HG02884 (cell line): ENCODE measurements around the gene POF1B.
A peak's percentile ranks its signal among the peaks of the same experiment; 100 is the strongest.
"Not testable (repeated sequence)": the region's sequence is repeated elsewhere in the genome, so short reads cannot be mapped to it uniquely, and the experiment has no call there.

Source experiments
- ATAC-seq: cut with Tn5 transposase; IDR thresholded peaks from one replicate; pipeline ENCODE4 v1.9.1; 2021; ENCODE audit warnings: mild to moderate bottlenecking, moderate library complexity; ENCODE audit not compliant: unreplicated experiment

POF1B gene, protein sequence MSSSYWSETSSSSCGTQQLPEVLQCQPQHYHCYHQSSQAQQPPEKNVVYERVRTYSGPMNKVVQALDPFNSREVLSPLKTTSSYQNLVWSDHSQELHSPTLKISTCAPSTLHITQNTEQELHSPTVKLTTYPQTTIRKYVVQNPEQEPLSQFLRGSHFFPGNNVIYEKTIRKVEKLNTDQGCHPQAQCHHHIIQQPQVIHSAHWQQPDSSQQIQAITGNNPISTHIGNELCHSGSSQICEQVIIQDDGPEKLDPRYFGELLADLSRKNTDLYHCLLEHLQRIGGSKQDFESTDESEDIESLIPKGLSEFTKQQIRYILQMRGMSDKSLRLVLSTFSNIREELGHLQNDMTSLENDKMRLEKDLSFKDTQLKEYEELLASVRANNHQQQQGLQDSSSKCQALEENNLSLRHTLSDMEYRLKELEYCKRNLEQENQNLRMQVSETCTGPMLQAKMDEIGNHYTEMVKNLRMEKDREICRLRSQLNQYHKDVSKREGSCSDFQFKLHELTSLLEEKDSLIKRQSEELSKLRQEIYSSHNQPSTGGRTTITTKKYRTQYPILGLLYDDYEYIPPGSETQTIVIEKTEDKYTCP

DNA sequence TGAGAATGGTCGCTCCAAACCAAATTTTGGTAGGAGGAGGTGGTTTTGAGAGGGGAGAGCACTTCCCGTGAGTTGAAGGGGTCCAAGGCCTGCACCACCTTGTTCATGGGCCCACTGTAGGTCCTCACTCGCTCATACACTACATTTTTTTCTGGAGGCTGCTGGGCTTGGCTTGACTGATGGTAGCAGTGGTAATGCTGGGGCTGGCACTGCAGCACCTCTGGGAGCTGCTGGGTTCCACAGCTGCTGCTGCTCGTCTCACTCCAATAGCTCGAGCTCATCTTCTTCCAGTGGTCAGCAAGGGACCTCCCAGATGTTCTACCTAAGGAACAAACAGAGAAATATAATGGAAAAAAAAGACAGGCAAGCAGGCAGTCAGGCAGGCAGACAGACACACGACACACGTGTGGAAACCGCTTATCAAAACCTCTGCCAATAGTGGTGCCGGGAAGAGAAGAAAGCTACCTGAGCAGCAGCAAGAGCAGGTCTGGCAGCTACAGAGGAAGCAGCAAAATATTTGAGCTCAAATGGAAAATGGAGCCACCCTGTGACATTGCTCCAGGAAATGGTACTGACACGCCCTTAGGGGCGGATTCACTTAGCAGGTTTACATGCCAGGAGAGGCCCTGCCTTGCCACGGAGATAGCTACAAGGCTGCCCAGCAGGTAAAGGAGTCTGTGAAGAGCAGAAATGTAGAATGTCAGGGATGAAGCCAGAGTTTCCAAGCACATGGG lies at the start of gene POF1B:
Gene POF1B, minus strand, starts transcription at position 492 of the 734 bp plus-strand sequence. Its CDS starts 211 bp downstream, at position 281.
- no peak for ATAC-seq

DNA sequence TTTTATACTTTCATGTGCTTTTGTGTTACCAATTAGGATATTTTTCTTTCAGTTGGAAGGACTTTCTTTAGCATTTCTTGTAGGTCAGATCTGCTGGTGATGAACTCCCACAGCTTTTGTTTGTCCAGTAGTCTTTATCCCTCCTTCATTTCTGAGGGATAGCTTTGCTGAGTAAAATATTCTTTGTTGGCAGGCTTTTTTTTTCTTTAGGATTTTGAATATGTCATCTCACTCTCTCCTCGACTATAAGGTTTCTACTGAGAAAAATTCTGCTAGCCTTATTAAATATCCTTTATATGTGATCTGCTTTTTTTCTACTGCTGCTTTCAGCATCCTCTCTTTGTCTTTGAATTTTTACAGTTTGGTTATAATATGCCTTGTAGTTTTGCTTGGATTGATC lies 49.6 kb upstream of the POF1B start:
- no peak for ATAC-seq

DNA sequence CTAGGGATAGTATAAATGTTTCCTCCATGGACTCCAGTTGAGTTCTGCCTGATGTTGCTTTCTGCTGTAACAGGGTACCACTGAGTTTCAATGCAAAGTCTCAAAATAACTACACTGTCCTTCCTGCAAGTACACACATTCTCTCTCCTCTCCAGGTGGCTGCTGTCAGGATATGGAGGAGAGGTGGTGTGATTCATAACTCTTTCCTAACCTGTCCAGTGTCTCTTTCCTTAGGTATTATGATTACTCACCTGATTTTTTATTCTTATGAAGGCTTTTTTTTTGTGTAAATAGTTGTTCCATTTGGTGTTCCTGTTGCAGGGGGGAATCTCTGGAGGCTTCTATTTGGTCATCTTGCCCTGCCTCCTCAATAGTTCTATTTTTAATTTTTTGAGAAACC lies 39.8 kb upstream of the POF1B start:
- no peak for ATAC-seq

DNA sequence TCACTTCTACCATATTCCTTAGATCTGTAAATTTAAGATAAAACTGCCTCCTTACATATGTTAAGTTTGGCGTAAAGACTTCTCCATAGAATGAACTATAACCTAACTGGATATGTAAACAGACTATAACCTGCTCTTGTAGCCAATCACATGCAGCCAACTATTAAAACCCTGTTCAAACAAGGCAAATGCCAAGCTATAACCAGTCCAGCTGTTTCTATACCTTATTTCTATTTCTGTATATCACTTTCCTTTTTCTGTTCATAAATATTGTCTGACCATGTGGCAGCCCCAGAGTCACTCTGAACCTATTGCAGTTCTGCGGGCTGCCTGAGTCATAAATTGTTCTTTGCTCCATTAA lies 12.4 kb upstream of the POF1B start:
- no peak for ATAC-seq

DNA sequence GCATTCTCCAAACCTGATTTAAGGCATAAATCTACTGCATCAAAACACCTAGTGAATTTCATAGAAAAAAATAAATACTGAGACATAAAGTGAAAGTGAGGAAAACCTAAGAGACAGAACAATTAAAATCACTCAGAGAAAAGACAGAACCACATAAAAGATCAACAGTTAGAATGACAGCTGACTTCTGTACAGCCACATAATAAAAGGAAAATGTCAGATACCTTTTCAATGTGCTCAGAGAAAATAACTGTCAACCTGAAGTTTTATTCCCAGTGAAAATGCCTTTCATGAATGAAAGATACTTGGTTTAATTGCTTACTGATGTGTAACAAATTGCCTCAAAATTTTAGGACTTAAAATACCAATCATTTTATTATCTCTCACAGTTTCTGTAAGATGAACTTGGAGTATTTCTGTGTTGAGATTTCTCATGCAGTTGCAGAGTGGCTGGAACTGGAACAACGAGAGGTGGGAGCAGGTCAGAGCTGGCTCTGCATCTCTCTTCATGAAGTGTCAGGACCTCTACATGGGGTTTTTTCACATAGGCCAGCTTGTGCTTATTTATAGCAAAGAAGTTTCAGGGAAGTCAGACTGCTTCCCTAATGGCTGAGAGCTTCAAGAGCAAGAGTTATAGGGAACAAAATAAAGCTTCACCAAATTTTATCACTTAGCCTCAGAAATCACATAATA lies 11.9 kb upstream of the POF1B start:
- ATAC-seq = no peak

DNA sequence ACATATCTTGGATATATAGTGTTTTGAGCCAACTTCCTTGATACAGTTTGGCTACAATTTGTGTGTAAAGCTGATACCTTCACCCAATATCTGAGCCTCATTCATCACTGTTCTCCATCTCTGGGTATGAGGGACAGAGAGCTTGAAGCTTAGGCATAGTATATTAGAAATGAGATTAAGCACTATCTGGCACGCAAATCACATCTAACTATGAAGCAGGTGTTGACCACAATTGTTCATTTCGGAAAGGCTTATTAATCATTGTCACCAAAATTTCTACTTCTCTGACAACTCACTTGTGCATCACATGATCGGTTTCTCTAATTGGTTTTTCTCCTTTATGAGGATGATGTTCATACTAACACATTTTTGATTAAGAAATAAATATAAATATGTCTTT lies 2.1 kb upstream of the POF1B start:
- ATAC-seq = no peak

DNA sequence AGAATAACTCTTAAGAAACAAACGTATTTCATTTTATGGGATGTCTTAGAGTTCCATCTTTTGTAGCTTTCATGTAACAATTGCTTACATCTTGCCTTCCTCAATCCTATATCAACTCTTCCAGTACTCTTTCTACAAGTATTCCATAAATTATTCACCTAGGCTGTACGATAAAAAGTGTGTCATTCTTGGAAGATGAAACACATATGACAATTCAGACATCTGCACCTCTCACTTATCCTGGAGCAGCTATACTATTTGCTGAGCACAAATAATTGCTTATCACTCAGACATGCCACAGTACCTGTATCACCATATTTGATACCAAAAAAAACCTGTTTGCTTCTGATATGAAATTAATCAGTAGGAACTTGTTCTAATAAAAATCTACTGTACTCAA lies 1.0 kb downstream of the POF1B start:
- ATAC-seq = no peak

DNA sequence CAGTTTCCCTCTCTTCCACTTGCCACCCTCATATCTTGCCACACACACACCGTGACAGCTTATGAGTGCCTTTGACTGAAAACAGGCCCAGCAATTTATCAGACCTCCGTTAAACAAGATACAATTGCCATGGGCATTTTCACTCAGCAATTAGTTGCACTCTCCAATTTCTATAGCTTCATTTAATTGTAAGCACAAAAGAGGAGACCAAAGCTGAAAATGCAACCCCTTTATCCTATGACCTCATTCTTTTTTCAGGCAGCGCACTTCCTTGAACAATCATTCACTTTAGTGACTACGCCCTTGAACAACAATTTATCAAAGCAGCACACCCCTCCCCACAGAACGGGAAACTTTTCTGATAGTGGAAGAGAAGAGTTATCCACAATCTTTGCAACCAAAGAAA lies 4.1 kb downstream of the POF1B start:
- ATAC-seq = no peak

DNA sequence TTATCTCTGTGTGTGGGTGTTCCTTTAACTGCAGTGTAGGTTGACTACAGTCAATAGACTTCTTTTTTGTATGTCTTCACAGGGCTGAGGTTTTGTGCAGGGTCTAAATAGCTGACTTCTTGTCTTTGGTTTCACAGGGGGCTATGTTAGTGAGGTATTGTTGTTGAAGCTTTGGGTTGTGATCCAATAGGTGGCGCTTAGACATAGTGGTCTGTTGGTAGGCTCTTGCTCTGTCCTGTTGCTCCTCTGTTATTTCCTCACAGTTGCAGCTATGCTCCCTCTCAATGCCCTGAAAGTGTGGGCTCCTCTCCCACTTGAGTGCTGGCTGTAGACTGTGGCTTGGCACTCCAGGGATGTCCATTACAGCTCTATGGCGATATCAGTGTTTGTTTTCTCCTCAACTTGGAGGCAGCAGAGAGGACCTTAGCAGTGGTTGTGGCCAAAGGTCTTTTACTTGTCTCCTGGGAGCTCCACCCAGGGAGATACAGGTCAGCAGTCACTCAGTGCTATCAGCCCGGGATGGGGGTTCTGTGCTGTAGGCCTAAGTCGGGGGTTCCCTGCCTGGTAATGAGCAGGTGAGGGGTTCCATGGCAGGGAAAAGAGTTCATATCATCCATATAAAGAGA lies 14.0 kb downstream of the POF1B start:
- no peak for ATAC-seq

DNA sequence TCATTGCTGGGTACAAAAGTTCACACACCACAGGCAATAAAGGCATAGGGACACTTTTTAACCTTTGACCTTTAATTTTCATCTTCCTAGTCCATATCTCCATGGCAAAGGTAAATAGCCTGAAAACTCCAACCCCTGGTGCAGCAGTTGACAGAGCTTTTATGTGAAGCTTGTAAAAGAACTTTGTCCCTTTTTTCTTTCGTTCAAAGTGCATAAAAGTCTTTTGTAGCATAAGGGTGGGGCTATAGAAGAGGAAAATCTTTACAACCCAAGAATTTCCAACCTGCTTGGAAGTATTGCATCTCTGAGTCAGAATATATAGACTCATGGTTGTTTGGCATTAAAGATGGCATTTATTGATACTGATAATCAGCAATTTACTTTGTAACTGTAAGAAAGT lies 20.4 kb downstream of the POF1B start:
- no peak for ATAC-seq

DNA sequence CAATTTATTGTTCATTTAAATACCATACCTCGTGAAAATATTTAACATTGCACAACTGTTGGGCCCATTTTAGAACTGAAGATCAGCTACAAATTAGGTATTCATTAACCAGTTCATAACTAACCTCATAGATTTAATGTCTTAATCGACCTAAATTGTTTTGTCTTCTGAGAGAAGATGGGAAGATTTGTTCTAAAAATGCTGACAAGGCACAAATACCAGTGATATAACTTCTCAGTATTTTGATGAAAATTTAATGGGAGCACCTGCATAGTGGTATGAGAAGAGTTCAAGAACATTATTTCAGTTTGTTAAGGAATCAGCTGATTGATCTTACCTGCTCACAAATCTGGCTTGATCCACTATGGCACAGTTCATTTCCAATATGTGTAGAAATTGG lies 33.9 kb downstream of the POF1B start:
- ATAC-seq = no peak

DNA sequence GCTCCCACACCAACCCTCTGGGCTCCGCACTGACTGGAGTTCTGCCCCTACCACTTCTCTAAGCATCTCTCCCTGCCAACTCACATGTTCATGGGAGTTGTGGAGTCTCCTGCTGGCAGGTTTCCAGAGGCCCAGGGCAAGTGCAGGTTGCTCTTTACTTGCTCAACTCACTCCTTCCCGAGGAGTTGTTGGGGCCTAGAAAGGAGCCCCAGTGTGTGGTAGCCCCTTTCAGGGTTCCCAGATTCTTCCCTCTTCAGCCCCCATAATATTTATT lies 52.5 kb downstream of the POF1B start:
- no peak for ATAC-seq

DNA sequence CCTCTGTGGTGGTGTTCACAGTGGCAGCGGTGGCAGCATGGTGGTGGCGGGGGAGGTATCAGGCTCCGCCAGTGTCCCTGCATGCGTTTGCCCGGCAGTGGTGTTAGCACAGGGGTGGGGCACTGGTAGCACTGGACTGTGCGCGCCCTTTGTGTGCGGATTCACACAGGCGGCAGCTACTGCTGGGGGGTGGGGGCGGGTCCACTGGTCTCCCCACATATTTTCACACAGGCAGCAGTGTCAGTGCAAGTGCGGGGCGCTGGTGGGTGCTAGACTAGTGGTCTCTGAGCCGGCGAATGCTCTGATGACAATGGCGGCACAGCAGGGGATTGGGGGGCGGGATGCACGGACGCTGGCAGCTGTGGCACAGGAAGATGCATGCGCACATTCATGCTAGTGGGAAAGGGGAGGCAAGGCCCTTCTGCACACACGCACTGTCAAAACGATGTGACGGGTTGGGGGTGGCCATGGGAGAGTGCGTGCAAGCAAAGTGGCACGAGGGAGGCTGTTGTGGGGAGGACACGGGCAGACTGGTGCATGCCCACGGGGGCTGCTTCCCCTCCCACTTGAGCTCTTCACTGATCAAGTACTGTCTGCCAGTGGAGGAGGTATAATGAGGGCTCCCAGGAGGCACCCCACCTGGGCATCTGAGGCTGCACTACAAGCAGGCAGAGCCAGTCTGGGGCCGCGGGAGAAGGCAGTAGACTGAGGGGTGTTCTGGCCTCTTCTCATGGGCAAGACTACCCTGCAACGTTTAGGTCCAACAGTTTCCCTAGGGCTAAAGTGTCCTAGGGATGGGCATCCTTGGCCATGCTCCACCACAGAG lies 53.0 kb downstream of the POF1B start:
- no peak for ATAC-seq

DNA sequence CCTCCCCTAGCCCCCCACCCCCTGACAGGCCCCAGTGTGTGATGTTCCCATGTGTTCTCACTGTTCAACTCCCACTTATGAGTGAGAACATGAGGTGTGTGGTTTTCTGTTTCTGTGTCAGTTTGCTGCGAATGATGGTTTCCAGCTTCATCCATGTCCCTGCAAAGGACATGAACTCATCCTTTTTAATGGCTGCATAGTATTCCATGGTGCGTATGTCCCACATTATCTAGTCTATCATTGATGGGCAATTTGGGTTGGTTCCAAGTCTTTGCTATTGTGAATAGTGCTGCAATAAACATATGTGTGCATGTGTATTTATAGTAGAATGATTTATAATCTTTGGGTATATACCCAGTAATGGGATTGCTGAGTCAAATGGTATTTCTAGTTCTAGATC lies 68.1 kb downstream of the POF1B start:
- ATAC-seq = not testable (repeated sequence)

DNA sequence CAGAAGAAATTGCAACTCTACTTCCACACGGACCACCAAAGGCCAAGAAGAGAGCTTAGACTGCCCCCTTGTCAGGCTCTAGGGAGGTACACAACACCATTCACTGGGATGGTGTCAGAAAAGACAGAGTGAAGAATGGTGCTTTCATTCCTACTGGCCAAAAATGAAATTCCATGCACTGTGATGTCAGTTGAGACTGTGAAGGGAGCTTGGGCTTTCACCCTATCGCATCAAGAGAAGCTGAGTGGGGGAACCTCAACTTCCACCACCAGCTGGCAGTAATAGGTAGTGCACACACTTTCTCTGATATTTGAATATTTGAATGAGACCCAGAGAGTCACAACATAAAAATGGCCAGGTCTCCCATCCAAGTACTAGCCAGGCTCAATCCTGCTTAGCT lies 69.7 kb downstream of the POF1B start:
- ATAC-seq = no peak

DNA sequence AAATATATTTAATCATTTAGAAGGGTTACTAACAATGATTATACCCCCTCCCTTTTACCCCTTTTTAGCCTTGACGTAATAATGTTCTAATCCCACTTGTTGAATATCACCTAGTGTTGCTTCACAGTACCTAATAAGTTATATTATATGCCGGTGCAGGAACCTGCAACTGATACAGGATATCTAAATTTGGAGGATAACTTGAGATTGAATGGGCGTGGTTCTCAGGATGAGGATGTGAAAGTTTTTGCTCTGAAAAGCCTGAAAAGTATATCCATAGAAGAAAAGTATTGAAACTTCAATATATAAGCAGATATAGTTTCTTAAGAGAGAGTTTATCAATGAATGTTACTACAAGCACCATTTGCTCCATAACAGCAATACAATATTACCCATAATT lies 75.9 kb downstream of the POF1B start:
- ATAC-seq = no peak

DNA sequence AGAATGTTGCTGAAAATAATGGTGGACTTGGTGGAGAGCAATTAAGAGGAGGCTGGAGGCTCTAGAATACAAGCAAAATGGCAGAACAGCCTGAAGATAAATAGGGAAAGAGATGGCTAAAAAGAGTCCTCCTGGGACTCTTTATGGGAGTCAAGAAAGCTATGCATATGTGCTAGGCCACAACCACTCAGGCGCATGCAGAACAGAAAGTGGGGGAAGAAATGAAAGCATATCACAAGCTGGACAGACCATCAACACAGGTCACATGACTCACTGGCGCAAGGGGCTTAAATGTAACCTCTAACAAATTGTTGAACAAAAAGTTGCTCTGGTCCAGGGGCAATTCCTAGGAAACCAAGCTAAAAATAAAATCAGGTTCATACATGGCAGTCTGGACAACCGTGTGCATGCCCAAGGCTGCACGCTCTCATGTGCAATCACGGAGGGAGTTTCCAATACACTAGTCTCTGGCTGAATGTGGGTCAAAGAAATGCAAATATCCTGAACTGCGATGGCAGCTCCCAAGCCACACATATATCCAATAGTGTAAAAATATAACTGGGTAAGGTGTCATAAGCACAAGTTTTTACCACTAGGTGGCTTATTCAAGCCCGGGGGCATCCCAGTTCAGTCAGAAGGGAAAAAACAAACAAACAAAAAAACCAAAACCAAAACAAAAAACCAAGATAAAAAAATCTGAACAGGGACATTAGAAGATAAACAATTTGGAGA lies 90.3 kb downstream of the POF1B start:
- no peak for ATAC-seq

DNA sequence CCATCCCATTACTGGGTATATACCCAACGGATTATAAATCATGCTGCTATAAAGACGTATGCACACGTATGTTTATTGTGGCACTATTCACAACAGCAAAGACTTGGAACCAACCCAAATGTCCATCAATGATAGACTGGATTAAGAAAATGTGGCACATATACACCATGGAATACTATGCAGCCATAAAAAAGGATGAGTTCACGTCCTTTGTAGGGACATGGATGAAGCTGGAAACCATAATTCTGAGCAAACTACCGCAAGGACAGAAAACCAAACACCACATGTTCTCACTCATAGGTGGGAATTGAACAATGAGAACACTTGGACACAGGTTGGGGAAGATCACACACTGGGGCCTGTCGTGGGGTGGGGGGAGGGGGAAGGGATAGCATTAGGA lies 94.2 kb downstream of the POF1B start:
- ATAC-seq = not testable (repeated sequence)

DNA sequence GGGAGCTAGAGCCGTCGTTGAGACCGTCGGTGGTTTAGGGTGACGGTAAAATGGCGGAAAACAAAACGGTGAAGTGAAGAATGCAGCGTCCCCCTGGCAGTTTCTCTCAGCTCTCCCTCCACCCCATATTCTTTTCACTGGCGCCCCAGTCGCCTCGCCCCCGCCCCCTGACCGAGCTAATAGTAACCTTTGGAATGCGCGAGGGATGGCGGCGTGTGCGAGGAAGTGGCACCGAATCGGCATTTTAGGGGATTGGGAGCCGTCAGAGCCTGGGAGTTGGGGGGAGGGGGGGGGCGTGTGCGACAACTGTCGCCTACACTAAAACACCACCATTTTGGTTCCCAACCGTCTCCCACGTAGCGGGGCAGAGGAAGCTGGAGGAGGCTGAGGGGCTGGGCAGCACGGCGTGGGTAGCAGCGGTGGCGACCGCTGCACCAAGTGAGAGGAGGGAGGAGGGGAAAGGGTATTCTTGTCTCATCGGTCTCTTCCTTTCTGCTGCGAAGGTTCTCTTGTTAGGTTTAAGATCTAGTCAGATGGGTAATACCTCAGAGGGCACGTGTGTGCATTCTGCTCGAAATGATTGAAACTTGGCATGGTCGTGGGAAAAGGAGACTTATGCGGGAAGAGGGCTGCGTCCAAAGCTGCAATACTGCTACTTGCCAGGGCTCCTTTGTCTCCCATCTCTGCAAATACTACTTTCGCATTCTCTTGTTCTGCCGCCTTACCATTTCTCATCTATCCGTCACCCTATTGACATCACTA lies 134.8 kb downstream of the POF1B start:
- peak; percentile 43 for ATAC-seq
